LNCaP clone FGC (cell line): ENCODE results near the gene MMD.
A peak's percentile ranks its signal among the peaks of the same experiment; 100 is the strongest.

Experiments
- DNase-seq: peaks from one replicate; pipeline ENCODE4 v3.0.0-alpha.2; 2011; ENCODE audit warnings: low read depth
- H3K4me3 ChIP-seq: 2 replicates; pipeline ENCODE4 v1.5.1; 2011; ENCODE audit warnings: mild to moderate bottlenecking, low read depth, low read length, control low read depth
- CTCF ChIP-seq: IDR thresholded peaks from 2 replicates; pipeline ENCODE4 v1.5.1; 2012; ENCODE audit warnings: mild to moderate bottlenecking; ENCODE audit not compliant: control insufficient read depth, insufficient read depth; ENCODE audit errors: extremely low read depth

MMD gene

GRCh38 chr17:55458287-55458900 lies 36.8 kb upstream of the MMD start:
- no peak overlapping the region for H3K4me3 ChIP-seq
- TF ChIP-seq CTCF, result no peak
- no peak for DNase-seq

DNA sequence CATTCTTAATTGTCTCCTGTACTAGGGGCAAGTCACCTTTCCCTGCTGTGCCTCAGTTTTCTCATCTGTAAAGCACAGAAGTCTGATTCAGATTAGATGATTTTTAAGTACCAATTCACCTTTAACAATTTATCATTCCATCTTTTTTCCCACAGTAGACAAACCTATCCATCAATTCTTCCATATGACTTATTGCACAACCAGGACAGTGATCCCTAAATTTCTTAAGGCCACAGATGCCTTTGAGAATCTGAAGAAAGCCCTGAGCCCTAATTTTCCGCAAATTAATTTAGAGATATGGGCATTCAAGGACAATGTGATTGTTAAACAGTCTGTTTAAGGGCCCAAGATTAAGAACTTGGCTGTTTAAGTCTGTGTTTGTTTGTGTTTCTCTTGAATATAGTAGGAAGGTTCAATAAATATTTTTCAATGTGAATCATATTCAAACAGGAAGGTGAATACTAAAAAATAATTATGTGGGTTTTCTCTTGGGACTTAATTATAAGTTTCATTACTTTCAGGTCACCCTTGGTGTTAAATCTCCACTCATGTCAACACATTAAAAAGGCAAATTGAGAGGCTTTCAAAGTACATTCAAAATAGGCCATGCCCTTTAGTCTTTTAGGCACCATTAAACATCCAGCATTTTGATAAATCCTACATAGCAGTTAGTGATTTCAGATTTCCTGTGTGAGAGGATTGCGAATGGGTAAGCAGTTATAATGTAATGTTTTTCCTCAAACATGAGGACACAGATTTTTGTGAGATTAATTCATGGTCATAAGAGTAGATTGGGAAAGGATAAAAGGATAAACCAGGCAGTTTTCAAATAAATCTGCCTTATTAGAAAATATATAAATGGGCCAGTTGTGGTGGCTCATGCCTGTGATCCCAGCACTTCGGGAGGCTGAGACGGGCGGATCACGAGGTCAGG lies 34.9 kb upstream of the MMD start:
- DNase-seq, result no peak
- no peak for TF ChIP-seq CTCF
- H3K4me3 ChIP-seq, result no peak overlapping the region

DNA sequence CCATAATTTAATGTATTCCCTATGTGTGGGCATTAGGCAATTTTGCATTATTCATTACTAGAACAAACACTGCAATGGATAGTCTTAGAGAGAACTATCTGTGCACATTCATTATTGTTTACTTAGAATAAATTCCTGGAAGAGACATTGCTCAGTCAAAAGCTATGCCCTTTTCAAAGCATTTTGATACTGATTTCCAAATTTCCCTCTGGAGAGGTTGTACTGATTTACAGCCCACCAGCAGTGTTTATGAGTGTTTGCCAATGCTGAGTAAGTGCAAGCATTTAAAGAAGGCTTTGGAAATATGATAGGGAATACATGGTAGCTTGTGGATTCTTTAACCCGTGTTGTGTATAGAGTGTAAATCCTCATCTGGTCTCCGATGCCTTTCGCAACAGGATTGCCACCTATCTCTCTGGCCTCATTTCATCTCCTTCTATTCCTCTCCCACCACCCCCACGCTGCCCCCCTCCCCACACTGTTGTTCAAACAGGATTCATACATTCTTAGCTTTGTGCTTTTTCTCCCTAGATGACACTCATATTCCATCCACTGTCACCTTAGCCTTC lies 33.4 kb upstream of the MMD start:
- no peak overlapping the region for H3K4me3 ChIP-seq
- DNase-seq, result peak; percentile 41
- TF ChIP-seq CTCF, result no peak

DNA sequence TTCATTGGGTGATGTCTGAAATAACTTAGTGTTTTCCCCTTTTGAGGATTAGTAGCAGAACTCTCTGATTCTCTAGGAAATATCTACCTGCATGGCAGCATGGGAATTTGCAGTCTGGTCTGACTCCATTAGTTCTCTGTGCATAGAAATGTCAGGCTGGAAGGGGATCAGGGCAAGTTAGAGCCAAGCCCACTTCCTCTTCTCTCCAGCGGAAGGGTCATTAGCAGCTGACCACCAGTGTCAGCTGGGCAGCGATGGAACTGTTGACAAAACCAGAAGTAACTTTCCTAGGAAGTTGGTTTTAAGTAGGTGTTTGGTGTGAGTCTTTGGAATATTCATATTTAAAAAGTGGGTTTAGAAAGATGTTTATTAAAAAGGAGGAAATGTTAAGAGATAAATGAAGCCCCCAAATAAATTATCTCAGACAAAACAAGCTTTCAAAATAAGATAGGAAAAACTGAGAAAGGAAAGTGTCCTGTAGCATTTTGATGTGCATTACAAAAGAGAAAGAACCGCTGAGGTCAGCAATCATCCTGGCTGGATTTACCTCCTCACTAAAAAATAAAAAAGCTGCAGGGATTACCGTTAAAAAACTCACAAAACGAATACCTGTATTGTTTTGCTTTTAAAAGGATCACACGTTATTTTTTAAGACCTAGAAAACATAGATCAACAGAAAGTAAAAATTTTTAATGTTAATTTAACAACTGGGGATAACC lies 32.4 kb upstream of the MMD start:
- no peak for TF ChIP-seq CTCF
- no peak overlapping the region for H3K4me3 ChIP-seq
- no peak for DNase-seq

DNA sequence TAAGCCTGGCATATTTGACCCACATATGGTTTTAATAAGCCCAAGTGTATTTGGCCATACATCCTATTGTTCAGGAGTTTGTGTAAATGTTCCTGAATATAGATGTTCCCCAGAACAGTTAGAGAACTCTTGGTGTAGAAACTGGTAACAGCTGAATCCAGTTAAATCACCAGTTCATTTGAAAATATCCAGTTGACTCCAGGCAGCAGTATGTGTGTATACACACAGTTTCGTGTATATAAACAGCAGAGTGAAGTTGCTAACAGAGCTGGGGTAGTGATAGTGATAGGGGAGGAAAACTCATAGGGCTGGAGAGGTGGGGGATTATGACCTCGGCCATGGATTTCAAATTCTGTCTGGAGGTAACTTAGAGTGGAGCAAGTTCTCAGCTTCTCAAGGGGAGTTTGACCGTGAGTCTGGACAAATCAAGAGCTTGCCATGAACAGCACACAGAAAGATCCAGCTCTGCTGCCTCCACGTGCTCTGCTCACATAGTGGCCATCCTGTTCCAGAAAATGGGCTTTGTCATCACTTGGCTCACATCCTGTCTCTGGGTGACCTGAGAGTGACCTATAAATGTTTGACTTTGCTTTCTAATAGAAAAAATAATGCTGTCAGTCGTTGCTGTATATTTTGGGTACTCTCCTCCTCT lies 30.6 kb upstream of the MMD start:
- DNase-seq, result peak; percentile 88
- TF ChIP-seq CTCF, result no peak
- no peak overlapping the region for H3K4me3 ChIP-seq

DNA sequence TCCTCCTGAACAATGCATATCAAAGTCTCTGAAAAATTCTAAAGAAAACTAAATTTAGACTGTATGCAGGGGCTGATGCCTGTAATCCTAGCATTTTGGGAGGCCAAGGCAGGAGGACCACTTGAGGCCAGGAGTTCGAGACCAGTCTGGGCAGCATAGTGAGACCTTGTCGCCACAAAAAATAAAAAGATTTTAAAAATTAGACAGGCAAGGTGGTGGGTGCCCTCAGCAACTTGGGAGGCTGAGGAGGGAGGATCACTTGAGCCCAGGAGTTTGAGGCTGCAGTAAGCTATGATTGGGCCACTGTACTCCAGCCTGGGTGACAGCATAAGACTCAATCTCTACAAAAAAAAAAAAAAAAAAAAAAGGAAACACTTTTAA lies 30.1 kb upstream of the MMD start:
- TF ChIP-seq CTCF, result no peak
- no peak overlapping the region for H3K4me3 ChIP-seq
- DNase-seq, result no peak
